Tibial artery (tissue), 4 donors: ENCODE results near the gene RREB1.
"Not testable (repeated sequence)": the region's sequence is repeated elsewhere in the genome, so short reads cannot be mapped to it uniquely, and the experiment has no call there.

ENCODE experiments used
- DNase-seq, 2 donors: peaks; one replicate each; pipeline ENCODE4 v3.0.0-alpha.2; 2019
- H3K27ac ChIP-seq, 2 donors: fragments of 200-600 bp; sonication (generic) in 1 of 2; 1 replicate in 1 of 2; 2 replicates in 1 of 2; pipeline ENCODE4 v1.5.1; 2018 to 2019; ENCODE audit warnings: mild to moderate bottlenecking in 1 of 2
- H3K27me3 ChIP-seq, 2 donors: fragments of 200-600 bp; sonication (generic) in 1 of 2; one replicate each; pipeline versions ENCODE4 v1.5.1 to v1.6.0; 2016 to 2019
- H3K36me3 ChIP-seq, 3 donors: fragments of 200-600 bp; sonication (generic) in 2 of 3; one replicate each; pipeline ENCODE4 v1.5.1; 2016 to 2019; ENCODE audit warnings: mild to moderate bottlenecking in 2 of 3
- H3K4me1 ChIP-seq, 4 donors: fragments of 200-600 bp; sonication (generic) in 2 of 4; 1 replicate in 3 of 4; 2 replicates in 1 of 4; pipeline ENCODE4 v1.5.1; 2016 to 2019
- H3K4me3 ChIP-seq, 2 donors: fragments of 200-600 bp; sonication (generic) in 1 of 2; 1 replicate in 1 of 2; 2 replicates in 1 of 2; pipeline ENCODE4 v1.5.1; 2018 to 2019; ENCODE audit warnings: mild to moderate bottlenecking in 2 of 2
- H3K9me3 ChIP-seq, 3 donors: fragments of 200-600 bp; sonication (generic) in 1 of 3; one replicate each; pipeline ENCODE4 v1.5.1; 2016 to 2019
- intact Hi-C: fragments of 100-400 bp; cut with DNase I; formaldehyde crosslinking; loops from one replicate; pipeline ENCODE4 v1.15.0; 2023; ENCODE audit warnings: low total_unique reads
- TF ChIP-seq, protein P1 (sequence below), 2 experiments: fragments of 200-600 bp in 1 of 2; fragments of 450-650 bp in 1 of 2; IDR thresholded peaks; one replicate each; pipeline ENCODE4 v1.5.1; 2017 to 2019; ENCODE audit warnings: antibody characterized with exemption in 2 of 2, mild to moderate bottlenecking in 1 of 2, moderate library complexity in 1 of 2

The RREB1 gene

DNA sequence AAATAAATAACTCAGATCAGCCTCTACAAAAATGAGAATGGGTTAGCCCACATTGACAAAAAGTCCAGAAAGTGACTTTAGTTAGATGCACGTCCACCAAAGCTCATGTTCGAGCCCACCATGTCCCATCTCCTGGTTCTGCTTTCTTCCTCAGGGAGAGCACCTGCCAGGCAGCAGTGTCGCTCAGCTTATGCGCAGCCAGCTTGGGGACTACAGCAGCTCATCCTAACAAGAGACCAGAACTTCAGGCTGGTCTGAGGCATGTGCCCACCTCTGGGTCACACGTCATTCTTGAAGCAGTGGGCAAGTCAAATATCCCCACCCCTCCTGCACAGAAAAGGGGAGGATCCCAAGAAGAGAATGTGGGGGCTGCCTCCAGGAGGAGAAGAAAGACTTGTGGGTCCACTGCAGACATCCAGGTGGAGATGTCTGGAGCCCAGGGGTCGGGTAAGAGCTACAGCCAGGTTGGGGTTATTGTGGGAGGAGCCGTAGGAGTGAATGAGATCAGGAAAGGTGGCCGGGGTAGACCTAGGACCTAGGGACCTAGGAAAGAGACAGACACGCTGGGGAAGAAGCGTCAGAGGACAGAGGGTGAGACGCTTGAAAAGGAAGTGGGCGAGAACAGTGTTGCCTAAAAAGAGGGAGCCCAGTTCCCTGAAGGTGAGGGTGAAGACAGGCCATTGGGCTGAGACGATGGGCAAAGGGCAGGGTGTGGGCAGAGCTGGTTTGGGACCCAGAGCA lies 152.7 kb downstream of the RREB1 start:
- intact Hi-C loops, result no loop called here
- TF ChIP-seq, protein P1, sequence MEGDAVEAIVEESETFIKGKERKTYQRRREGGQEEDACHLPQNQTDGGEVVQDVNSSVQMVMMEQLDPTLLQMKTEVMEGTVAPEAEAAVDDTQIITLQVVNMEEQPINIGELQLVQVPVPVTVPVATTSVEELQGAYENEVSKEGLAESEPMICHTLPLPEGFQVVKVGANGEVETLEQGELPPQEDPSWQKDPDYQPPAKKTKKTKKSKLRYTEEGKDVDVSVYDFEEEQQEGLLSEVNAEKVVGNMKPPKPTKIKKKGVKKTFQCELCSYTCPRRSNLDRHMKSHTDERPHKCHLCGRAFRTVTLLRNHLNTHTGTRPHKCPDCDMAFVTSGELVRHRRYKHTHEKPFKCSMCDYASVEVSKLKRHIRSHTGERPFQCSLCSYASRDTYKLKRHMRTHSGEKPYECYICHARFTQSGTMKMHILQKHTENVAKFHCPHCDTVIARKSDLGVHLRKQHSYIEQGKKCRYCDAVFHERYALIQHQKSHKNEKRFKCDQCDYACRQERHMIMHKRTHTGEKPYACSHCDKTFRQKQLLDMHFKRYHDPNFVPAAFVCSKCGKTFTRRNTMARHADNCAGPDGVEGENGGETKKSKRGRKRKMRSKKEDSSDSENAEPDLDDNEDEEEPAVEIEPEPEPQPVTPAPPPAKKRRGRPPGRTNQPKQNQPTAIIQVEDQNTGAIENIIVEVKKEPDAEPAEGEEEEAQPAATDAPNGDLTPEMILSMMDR (IDR thresholded peaks at IDR 0.05), result no peak
- peaks cover 0 to 10% (median 7%) of the 10 kb centered on the region in 4 donors for H3K4me1 ChIP-seq
- no peaks in the 10 kb centered on the region for H3K36me3 ChIP-seq
- H3K9me3 ChIP-seq, result peaks cover 0 to 4% (median 0%) of the 10 kb centered on the region in 3 donors
- DNase-seq, result peak in 1 of 2 donors; percentile 17
- peak overlapping the region; percentile 60 to 66 for H3K27ac ChIP-seq
- H3K4me3 ChIP-seq, result peak overlapping the region; percentile 59 to 82
- no peaks in the 10 kb centered on the region for H3K27me3 ChIP-seq

- DNase-seq, result peak; percentile 77 to 88
- H3K27ac ChIP-seq, result peak overlapping the region; percentile 60 to 66
- intact Hi-C loops, result no loop called here
- no peaks in the 10 kb centered on the region for H3K9me3 ChIP-seq
- H3K27me3 ChIP-seq, result no peaks in the 10 kb centered on the region
- H3K36me3 ChIP-seq, result no peaks in the 10 kb centered on the region
- H3K4me1 ChIP-seq, result peaks cover 0 to 10% (median 7%) of the 10 kb centered on the region in 4 donors
- H3K4me3 ChIP-seq, result peak overlapping the region; percentile 59 to 82
- TF ChIP-seq, protein P1 (IDR thresholded peaks at IDR 0.05), result no peak
These were observed 153.5 kb downstream of the RREB1 start for GRCh38 chr6:7261032-7261841.

- TF ChIP-seq, protein P1 (IDR thresholded peaks at IDR 0.05), result no peak
- DNase-seq, result peak; percentile 16 to 63
- no peaks in the 10 kb centered on the region for H3K9me3 ChIP-seq
- H3K4me3 ChIP-seq, result peak overlapping the region; percentile 59 to 82
- H3K4me1 ChIP-seq, result peaks cover 0 to 10% (median 7%) of the 10 kb centered on the region in 4 donors
- H3K27me3 ChIP-seq, result no peaks in the 10 kb centered on the region
- intact Hi-C loops, result no loop called here
- H3K27ac ChIP-seq, result peak overlapping the region; percentile 60 to 66
- no peaks in the 10 kb centered on the region for H3K36me3 ChIP-seq
These were observed 154.2 kb downstream of the RREB1 start for GRCh38 chr6:7261852-7262461.

DNA sequence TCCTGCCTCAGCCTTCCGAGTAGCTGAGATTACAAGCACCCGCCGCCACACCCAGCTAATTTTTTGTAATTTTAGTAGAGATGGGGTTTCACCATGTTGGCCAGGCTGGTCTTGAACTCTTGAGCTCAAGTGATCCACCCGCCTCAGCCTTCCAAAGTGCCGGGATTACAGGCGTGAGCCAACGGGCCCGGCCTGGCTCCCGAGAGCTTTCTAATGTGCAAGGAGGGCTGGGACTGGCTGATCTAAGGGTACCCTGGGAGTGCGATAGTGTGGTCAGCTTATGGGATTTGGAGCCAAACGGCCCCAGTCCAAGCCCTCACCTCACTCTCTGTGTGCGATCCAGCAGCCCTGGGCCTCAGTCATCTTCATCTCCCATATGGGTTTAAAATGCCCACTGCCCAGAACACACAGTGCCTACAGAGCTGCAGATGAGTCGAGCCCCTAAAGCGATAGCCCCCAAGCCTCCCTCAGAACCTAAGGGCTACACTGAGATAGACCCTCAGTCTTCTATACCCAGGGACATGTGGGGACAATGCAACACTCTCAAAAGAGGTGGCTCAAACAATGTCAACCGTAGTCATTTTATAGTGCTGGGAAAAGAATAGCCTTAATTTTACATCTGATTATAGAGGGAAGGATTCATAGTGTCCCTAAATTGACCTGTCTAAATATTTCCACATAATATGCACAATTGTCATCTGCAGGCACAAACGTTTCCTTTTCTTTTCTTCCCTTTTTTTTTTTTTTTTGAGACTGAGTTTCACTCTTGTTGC lies 155.2 kb downstream of the RREB1 start:
- no peak overlapping the region for H3K27ac ChIP-seq
- H3K9me3 ChIP-seq, result no peaks in the 10 kb centered on the region
- no peaks in the 10 kb centered on the region for H3K27me3 ChIP-seq
- intact Hi-C loops, result no loop called here
- H3K4me3 ChIP-seq, result no peak overlapping the region
- TF ChIP-seq, protein P1 (IDR thresholded peaks at IDR 0.05), result no peak
- peaks cover 0 to 15% (median 7%) of the 10 kb centered on the region in 4 donors for H3K4me1 ChIP-seq
- no peaks in the 10 kb centered on the region for H3K36me3 ChIP-seq
- DNase-seq, result peak; percentile 16 to 47

GRCh38 chr6:7263519-7263805 lies 155.7 kb downstream of the RREB1 start:
- peaks cover 0 to 15% (median 7%) of the 10 kb centered on the region in 4 donors for H3K4me1 ChIP-seq
- H3K9me3 ChIP-seq, intact Hi-C loops, H3K27ac ChIP-seq, H3K36me3 ChIP-seq, H3K4me3 ChIP-seq, H3K27me3 ChIP-seq: not testable (repeated sequence)
- DNase-seq, result peak in 1 of 2 donors; percentile 6
